CD4-positive, CD25-positive, alpha-beta regulatory T cell (primary cell): ENCODE results near the gene SMURF2. TPM values are rescaled to one million over a fixed set of nuclear protein-coding genes. Genes with fewer than 3 reads are reported as not detected.

Experiments used
- ATAC-seq, 2 donors: fragments of 150-1000 bp; cut with Tn5 transposase; one replicate each; pipeline ENCODE4 v1.10.0; 2021; ENCODE audit warnings: low read depth in 2 of 2, moderate number of reproducible peaks in 2 of 2, moderate library complexity in 1 of 2
- DNase-seq, 3 donors: peaks; one replicate each; pipeline versions ENCODE4 v3.0.0 to v3.0.0-alpha.2; 2012 to 2022; ENCODE audit warnings: mixed read lengths in 1 of 3
- H3K27ac ChIP-seq: one replicate; pipeline ENCODE4 v1.7.0; 2013; ENCODE audit warnings: mild to moderate bottlenecking, low read length; ENCODE audit not compliant: insufficient read depth, poor library complexity, severe bottlenecking
- H3K27me3 ChIP-seq: one replicate; pipeline ENCODE4 v1.7.0; 2013; ENCODE audit warnings: low read length; ENCODE audit not compliant: control insufficient read depth, insufficient read depth
- H3K36me3 ChIP-seq: one replicate; pipeline ENCODE4 v1.7.0; 2013; ENCODE audit warnings: mild to moderate bottlenecking, low read length, moderate library complexity; ENCODE audit not compliant: control insufficient read depth, insufficient read depth
- H3K4me1 ChIP-seq: 2 replicates; pipeline ENCODE4 v1.7.0; 2013; ENCODE audit warnings: mild to moderate bottlenecking, low read length; ENCODE audit not compliant: insufficient read depth, control insufficient read depth, poor library complexity, severe bottlenecking
- H3K4me3 ChIP-seq: one replicate; pipeline ENCODE4 v1.7.0; 2013; ENCODE audit warnings: low read depth, mild to moderate bottlenecking, low read length, moderate library complexity
- H3K9me3 ChIP-seq, 2 experiments: 1 replicate in 1 of 2; 2 replicates in 1 of 2; pipeline ENCODE4 v1.7.0; 2013; ENCODE audit warnings: low read length in 2 of 2, mild to moderate bottlenecking in 1 of 2, moderate library complexity in 1 of 2; ENCODE audit not compliant: control insufficient read depth in 2 of 2
- H3K27ac Mint-ChIP-seq, 3 donors: one replicate each; pipeline ENCODE4 v1.8.0; 2020 to 2022; ENCODE audit warnings: mild to moderate bottlenecking in 3 of 3, mixed read lengths in 3 of 3, moderate library complexity in 2 of 3
- H3K27me3 Mint-ChIP-seq: one replicate; pipeline ENCODE4 v1.8.0; 2022; ENCODE audit warnings: mild to moderate bottlenecking, mixed read lengths
- H3K36me3 Mint-ChIP-seq: one replicate; pipeline ENCODE4 v1.8.0; 2020; ENCODE audit warnings: mixed read lengths
- H3K4me1 Mint-ChIP-seq, 4 donors: one replicate each; pipeline ENCODE4 v1.8.0; 2020 to 2022; ENCODE audit warnings: mixed read lengths in 4 of 4, mild to moderate bottlenecking in 1 of 4
- H3K4me3 Mint-ChIP-seq, 4 donors: one replicate each; pipeline ENCODE4 v1.8.0; 2020 to 2022; ENCODE audit warnings: mild to moderate bottlenecking in 4 of 4, mixed read lengths in 4 of 4, moderate library complexity in 3 of 4
- H3K9me3 Mint-ChIP-seq, 7 donors: one replicate each; pipeline ENCODE4 v1.8.0; 2020 to 2022; ENCODE audit warnings: mixed read lengths in 7 of 7, mild to moderate bottlenecking in 3 of 7, moderate library complexity in 2 of 7
- polyA plus RNA-seq, 4 donors: library from polyadenylated mRNA; unstranded; fragments of 300-500 nt; fragmentation: Illumina TruSeq; gene quantifications; one replicate each; pipeline ENCODE4 v1.2.3, GENCODE V29; 2021
- total RNA-seq: library from RNA; stranded (reverse); gene quantifications from one replicate; pipeline ENCODE4 v1.2.3, GENCODE V29; 2022

The SMURF2 gene
- total and polyA plus RNA-seq, 5 donors from 2014 or later: 4.0 to 18.7 (median 4.7) TPM

DNA sequence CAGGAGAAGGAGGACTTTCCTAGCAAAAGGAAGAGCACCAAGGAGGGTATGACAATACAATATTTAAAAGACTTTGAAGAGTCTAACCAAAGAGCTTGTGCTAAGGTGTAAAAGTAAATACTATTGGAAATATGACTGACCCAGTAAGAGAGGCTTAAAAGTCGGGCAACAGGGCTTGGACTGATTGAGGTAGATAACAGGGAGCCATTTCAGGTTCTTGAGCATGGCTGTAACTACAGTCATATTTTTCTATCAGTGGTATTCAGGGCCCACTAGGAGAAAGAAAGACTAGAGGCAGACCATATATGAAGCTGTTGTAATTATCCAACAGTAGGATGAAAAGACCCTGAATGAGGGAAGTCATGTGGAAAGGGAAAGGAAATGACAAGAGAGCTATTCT is 62.3 kb downstream of the SMURF2 start:
- Mint-ChIP-seq H3K4me3 (peak overlapping the region in 3 of 4 donors; percentile 13 to 82 (median 40)), H3K9me3 (no peaks in the 10 kb centered on the region), H3K27ac (peak overlapping the region; percentile 11 to 85 (median 81)), H3K36me3 (peaks cover 11% of the 10 kb centered on the region), H3K4me1 (peaks cover 21 to 31% (median 24%) of the 10 kb centered on the region in 4 donors), H3K27me3 (no peaks in the 10 kb centered on the region)
- Histone ChIP-seq H3K9me3 (no peaks in the 10 kb centered on the region), H3K27ac (no peak overlapping the region), H3K36me3 (peaks cover 5% of the 10 kb centered on the region), H3K4me3 (no peak overlapping the region), H3K27me3 (no peaks in the 10 kb centered on the region), H3K4me1 (peaks cover 8% of the 10 kb centered on the region)
- DNase-seq: no peak
- no peak for ATAC-seq

DNA sequence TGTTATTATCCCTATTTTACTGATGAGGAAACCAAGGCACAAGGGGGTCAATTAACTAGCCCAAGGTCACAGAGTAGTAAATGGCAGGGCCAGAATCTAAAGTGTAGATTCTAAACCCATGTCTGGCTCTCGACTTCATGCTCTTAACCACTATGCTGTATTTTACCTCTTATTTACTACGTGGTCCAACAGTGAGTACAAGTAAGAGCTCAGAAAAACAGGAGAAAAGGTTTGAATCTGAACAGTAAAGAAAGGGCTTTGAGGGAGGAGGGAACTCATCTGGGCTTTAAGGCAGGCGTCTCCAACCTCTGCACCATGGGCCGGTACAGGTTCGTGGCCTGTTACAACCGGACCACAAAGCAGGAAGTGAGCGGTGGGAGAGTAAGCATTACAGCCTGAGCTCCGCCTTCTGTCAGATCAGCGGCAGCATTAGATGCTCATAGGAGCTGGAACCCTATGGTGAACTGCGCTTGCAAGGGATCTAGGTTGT is 62.9 kb downstream of the SMURF2 start:
- no peaks in the 10 kb centered on the region for H3K9me3 Mint-ChIP-seq
- Histone ChIP-seq H3K27me3 (no peaks in the 10 kb centered on the region), H3K4me3 (peak overlapping the region; percentile 54), H3K36me3 (peaks cover 5% of the 10 kb centered on the region), H3K4me1 (peaks cover 8% of the 10 kb centered on the region), H3K27ac (no peak overlapping the region), H3K9me3 (no peaks in the 10 kb centered on the region)
- ATAC-seq (peak; percentile 86 to 94), DNase-seq (peak; percentile 5 to 59 (median 30))
- H3K27ac Mint-ChIP-seq: peak overlapping the region; percentile 53 to 86 (median 85)
- peaks cover 10% of the 10 kb centered on the region for H3K36me3 Mint-ChIP-seq
- H3K4me3 Mint-ChIP-seq: peak overlapping the region in 3 of 4 donors; percentile 40 to 82 (median 43)
- H3K4me1 Mint-ChIP-seq: peaks cover 19 to 29% (median 23%) of the 10 kb centered on the region in 4 donors
- H3K27me3 Mint-ChIP-seq: no peaks in the 10 kb centered on the region

DNA sequence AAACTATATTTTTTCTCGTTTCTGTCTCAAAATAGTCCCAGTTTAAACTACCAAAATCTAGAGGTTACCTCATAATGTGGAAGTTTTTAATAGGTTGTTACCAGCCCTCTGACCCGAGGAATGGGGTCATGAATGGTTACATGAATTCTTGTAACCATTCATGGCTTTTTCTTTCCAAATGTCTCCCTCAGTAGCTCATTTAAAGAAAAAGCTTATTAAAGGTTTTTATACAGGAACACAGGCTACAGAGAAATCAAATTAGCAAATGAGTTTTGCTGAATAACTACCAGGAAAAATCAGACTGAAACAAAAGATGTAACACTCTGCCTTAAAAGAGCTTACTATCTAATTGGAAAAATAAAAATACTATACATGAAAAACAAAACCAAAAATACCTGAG is 63.4 kb downstream of the SMURF2 start:
- ATAC-seq (no peak), DNase-seq (no peak)
- peaks cover 5% of the 10 kb centered on the region for H3K36me3 ChIP-seq
- no peaks in the 10 kb centered on the region for H3K27me3 ChIP-seq
- peaks cover 10% of the 10 kb centered on the region for H3K36me3 Mint-ChIP-seq
- no peak overlapping the region for H3K4me3 Mint-ChIP-seq
- H3K27me3 Mint-ChIP-seq: no peaks in the 10 kb centered on the region
- peak overlapping the region in 2 of 3 donors; percentile 85 to 86 for H3K27ac Mint-ChIP-seq
- no peaks in the 10 kb centered on the region for H3K9me3 ChIP-seq
- peak overlapping the region; percentile 54 for H3K4me3 ChIP-seq
- no peaks in the 10 kb centered on the region for H3K9me3 Mint-ChIP-seq
- H3K27ac ChIP-seq: no peak overlapping the region
- H3K4me1 ChIP-seq: peaks cover 8% of the 10 kb centered on the region
- H3K4me1 Mint-ChIP-seq: peaks cover 16 to 27% (median 22%) of the 10 kb centered on the region in 4 donors

DNA sequence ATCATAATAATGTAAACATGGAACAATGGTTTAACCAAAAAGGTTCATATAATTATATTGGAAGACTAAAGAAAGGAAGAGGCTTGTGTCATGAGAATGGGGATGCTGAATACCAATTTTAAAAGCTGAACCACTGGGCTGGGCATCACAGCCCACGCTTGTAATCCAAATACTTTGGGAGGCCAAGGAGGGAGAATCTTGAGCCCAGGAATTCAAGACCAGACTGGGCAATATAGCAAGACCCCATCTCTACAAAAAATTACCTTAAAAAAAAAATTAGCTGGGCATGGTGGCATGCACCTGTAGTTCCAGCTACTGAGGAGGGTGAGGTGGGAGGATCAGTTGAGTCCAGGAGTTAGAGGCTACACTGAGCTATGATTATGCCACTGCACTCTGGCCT is 65.1 kb downstream of the SMURF2 start:
- ATAC-seq (no peak), DNase-seq (no peak)
- Histone ChIP-seq H3K36me3 (peaks cover 11% of the 10 kb centered on the region), H3K4me1 (peaks cover 8% of the 10 kb centered on the region), H3K4me3 (no peak overlapping the region), H3K9me3 (no peaks in the 10 kb centered on the region), H3K27me3 (no peaks in the 10 kb centered on the region), H3K27ac (no peak overlapping the region)
- H3K9me3 Mint-ChIP-seq: no peaks in the 10 kb centered on the region
- peaks cover 16 to 27% (median 21%) of the 10 kb centered on the region in 4 donors for H3K4me1 Mint-ChIP-seq
- peaks cover 17% of the 10 kb centered on the region for H3K36me3 Mint-ChIP-seq
- H3K4me3 Mint-ChIP-seq: no peak overlapping the region
- H3K27ac Mint-ChIP-seq: no peak overlapping the region
- no peaks in the 10 kb centered on the region for H3K27me3 Mint-ChIP-seq

DNA sequence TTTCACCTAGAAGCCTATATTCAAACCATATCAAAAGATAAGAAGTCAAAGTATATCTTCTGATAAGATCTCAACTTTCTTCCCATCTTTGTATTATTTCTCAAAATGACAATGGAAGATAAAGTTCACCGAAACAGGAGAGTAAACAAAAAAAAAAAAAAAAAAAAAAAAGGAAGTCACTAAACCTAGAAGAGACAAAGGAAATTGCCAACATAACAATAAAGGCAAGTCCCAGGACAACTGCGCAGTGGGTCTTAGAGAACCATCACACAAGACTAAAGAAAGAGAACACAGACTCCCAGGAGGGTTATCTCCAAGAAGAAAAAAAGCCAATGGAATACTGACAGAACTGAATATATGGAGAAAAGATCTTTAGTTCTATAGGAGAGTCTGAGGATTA is 65.7 kb downstream of the SMURF2 start:
- Histone ChIP-seq H3K36me3 (peaks cover 15% of the 10 kb centered on the region), H3K4me3 (no peak overlapping the region), H3K4me1 (peaks cover 8% of the 10 kb centered on the region), H3K9me3 (no peaks in the 10 kb centered on the region), H3K27ac (no peak overlapping the region), H3K27me3 (no peaks in the 10 kb centered on the region)
- ATAC-seq (no peak), DNase-seq (no peak)
- Mint-ChIP-seq H3K9me3 (no peaks in the 10 kb centered on the region), H3K27me3 (no peaks in the 10 kb centered on the region), H3K36me3 (peaks cover 22% of the 10 kb centered on the region), H3K4me1 (peaks cover 16 to 26% (median 21%) of the 10 kb centered on the region in 4 donors), H3K27ac (no peak overlapping the region), H3K4me3 (no peak overlapping the region)

DNA sequence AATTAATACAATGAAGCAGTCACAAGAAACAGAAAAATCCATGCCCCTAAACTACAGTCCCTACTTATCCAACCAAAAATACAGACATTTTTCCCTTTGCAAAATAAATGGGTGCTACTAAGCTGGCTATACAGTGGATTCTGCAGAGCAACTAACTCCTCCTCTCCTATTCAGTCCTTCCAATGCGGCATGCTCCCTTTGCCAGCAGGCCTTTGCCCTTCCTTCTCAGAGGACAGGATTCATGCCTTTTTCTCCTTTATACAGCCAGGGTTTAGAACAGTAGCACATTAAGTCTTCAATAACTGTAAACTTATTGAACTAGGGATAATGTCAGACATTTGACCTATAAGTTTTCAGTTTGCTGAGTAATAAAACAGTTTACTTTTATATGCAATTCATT is 70.2 kb downstream of the SMURF2 start:
- Histone ChIP-seq H3K36me3 (peaks cover 28% of the 10 kb centered on the region), H3K4me1 (no peaks in the 10 kb centered on the region), H3K27me3 (no peaks in the 10 kb centered on the region), H3K4me3 (no peak overlapping the region), H3K27ac (no peak overlapping the region), H3K9me3 (no peaks in the 10 kb centered on the region)
- no peak for ATAC-seq
- H3K4me1 Mint-ChIP-seq: peaks cover 5 to 10% (median 7%) of the 10 kb centered on the region in 4 donors
- peaks cover 20% of the 10 kb centered on the region for H3K36me3 Mint-ChIP-seq
- no peak overlapping the region for H3K27ac Mint-ChIP-seq
- no peak for DNase-seq
- H3K4me3 Mint-ChIP-seq: no peak overlapping the region
- H3K9me3 Mint-ChIP-seq: no peaks in the 10 kb centered on the region
- H3K27me3 Mint-ChIP-seq: no peaks in the 10 kb centered on the region

DNA sequence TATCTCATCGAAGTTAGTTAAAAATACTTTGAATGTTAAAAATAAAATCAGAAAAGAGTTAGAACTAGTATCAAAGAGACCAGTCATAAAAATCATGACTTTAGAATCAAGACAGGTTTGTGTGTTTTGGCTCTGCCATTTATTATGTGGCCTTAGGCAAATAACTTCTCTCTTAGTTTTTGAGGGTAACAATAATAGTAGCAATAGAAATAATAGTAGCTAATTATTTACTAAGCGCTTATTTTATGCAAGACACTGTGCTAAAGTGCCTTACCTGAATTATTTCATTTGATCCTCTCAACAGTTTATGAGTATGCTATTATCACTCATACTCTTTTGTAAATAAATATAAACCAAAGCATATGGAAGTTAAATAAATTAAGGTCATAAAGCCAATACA is 77.0 kb downstream of the SMURF2 start:
- no peaks in the 10 kb centered on the region for H3K27me3 ChIP-seq
- no peak overlapping the region for H3K27ac ChIP-seq
- no peak overlapping the region for H3K4me3 Mint-ChIP-seq
- H3K4me3 ChIP-seq: no peak overlapping the region
- no peak for DNase-seq
- peaks cover 5 to 12% (median 10%) of the 10 kb centered on the region in 4 donors for H3K4me1 Mint-ChIP-seq
- no peak overlapping the region for H3K27ac Mint-ChIP-seq
- no peaks in the 10 kb centered on the region for H3K4me1 ChIP-seq
- peaks cover 22% of the 10 kb centered on the region for H3K36me3 Mint-ChIP-seq
- H3K27me3 Mint-ChIP-seq: no peaks in the 10 kb centered on the region
- H3K36me3 ChIP-seq: peaks cover 36% of the 10 kb centered on the region
- no peaks in the 10 kb centered on the region for H3K9me3 ChIP-seq
- no peak for ATAC-seq
- H3K9me3 Mint-ChIP-seq: no peaks in the 10 kb centered on the region

DNA sequence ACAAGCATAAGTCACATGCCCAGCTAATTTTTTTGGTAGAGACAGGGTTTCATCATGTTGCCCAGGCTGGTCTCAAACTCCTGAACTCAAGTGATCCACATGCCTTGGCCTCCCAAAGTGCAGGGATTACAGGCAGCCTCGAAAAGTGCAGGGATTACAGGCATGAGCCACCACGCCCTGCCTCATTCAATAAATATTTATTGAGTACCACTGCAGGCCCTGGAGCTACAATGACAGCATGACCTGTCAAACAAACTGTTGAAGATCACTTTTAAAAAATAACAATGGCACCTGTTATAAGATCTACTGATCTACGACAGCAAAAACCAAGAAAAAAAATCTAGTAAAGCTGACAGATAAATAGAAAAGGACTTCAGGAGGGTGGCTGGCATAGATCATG is 79.1 kb downstream of the SMURF2 start:
- Histone ChIP-seq H3K4me3 (no peak overlapping the region), H3K9me3 (no peaks in the 10 kb centered on the region), H3K4me1 (no peaks in the 10 kb centered on the region), H3K36me3 (peaks cover 31% of the 10 kb centered on the region), H3K27me3 (no peaks in the 10 kb centered on the region), H3K27ac (no peak overlapping the region)
- Mint-ChIP-seq H3K27me3 (no peaks in the 10 kb centered on the region), H3K4me3 (no peak overlapping the region), H3K27ac (no peak overlapping the region), H3K4me1 (peaks cover 5 to 12% (median 10%) of the 10 kb centered on the region in 4 donors), H3K9me3 (no peaks in the 10 kb centered on the region), H3K36me3 (peaks cover 29% of the 10 kb centered on the region)
- ATAC-seq (no peak), DNase-seq (no peak)
